H9 (cell line): Measurements from ENCODE around the gene NLRP1. TPM values are rescaled to one million over a fixed set of nuclear protein-coding genes. Genes with fewer than 3 reads are reported as not detected.

ENCODE experiments used
- DNase-seq: peaks from one replicate; pipeline ENCODE4 v3.0.0-alpha.2; 2017
- H2AFZ ChIP-seq: one replicate; pipeline ENCODE4 v1.6.1; 2013; ENCODE audit warnings: mild to moderate bottlenecking, low read length, control low read depth, moderate library complexity
- H2AK5ac ChIP-seq: 2 replicates; pipeline ENCODE4 v1.6.1; 2013; ENCODE audit warnings: low read length, control low read depth, mixed read lengths; ENCODE audit not compliant: insufficient read length
- H2BK120ac ChIP-seq: one replicate; pipeline ENCODE4 v1.6.1; 2013; ENCODE audit warnings: low read depth, mild to moderate bottlenecking, low read length, control low read depth, inconsistent platforms; ENCODE audit not compliant: poor library complexity, severe bottlenecking
- H2BK12ac ChIP-seq: 2 replicates; pipeline ENCODE4 v1.6.1; 2013; ENCODE audit warnings: low read length, control low read depth, mixed read lengths, low read depth; ENCODE audit not compliant: insufficient read length
- H2BK15ac ChIP-seq: 2 replicates; pipeline ENCODE4 v1.6.1; 2013; ENCODE audit warnings: low read depth, low read length, control low read depth
- H2BK20ac ChIP-seq: one replicate; pipeline ENCODE4 v1.6.1; 2013; ENCODE audit warnings: low read depth, mild to moderate bottlenecking, low read length, control low read depth, inconsistent platforms; ENCODE audit not compliant: poor library complexity, severe bottlenecking
- H2BK5ac ChIP-seq: 2 replicates; pipeline ENCODE4 v1.6.1; 2013; ENCODE audit warnings: low read length, control low read depth, mixed read lengths; ENCODE audit not compliant: insufficient read length
- H3K14ac ChIP-seq: 2 replicates; pipeline ENCODE4 v1.6.1; 2013; ENCODE audit warnings: low read length, control low read depth; ENCODE audit not compliant: insufficient read depth
- H3K18ac ChIP-seq: 2 replicates; pipeline ENCODE4 v1.6.1; 2013; ENCODE audit warnings: low read depth, mild to moderate bottlenecking, mixed read lengths, low read length, control low read depth; ENCODE audit not compliant: insufficient read length
- H3K23ac ChIP-seq: 2 replicates; pipeline ENCODE4 v1.6.1; 2013; ENCODE audit warnings: low read length, control low read depth, mixed read lengths, low read depth; ENCODE audit not compliant: insufficient read length
- H3K23me2 ChIP-seq: 2 replicates; pipeline ENCODE4 v1.6.1; 2013; ENCODE audit warnings: low read depth, mild to moderate bottlenecking, mixed read lengths, low read length, control low read depth; ENCODE audit not compliant: insufficient read length, poor library complexity, severe bottlenecking
- H3K27ac ChIP-seq: 2 replicates; pipeline ENCODE4 v1.5.1; 2013; ENCODE audit warnings: low read length, control low read depth, mixed read lengths, low read depth; ENCODE audit not compliant: insufficient read length
- H3K27me3 ChIP-seq: 2 replicates; pipeline ENCODE4 v1.6.1; 2013; ENCODE audit warnings: low read length, control low read depth, inconsistent platforms; ENCODE audit not compliant: insufficient read depth
- H3K4ac ChIP-seq: 2 replicates; pipeline ENCODE4 v1.6.1; 2013; ENCODE audit warnings: low read depth, mild to moderate bottlenecking, control low read depth, inconsistent platforms, low read length, moderate library complexity
- H3K4me1 ChIP-seq: 2 replicates; pipeline ENCODE4 v1.6.1; 2013; ENCODE audit warnings: low read length, control low read depth, inconsistent platforms; ENCODE audit not compliant: insufficient read depth
- H3K4me2 ChIP-seq: 2 replicates; pipeline ENCODE4 v1.6.1; 2013; ENCODE audit warnings: low read length, control low read depth, mixed read lengths; ENCODE audit not compliant: insufficient read length, insufficient read depth
- H3K56ac ChIP-seq: 2 replicates; pipeline ENCODE4 v1.6.1; 2013; ENCODE audit warnings: low read depth, mild to moderate bottlenecking, mixed read lengths, low read length, control low read depth; ENCODE audit not compliant: insufficient read length
- H3K79me1 ChIP-seq: 2 replicates; pipeline ENCODE4 v1.6.1; 2013; ENCODE audit warnings: low read depth, mild to moderate bottlenecking, moderate library complexity, low read length, control low read depth, inconsistent platforms; ENCODE audit not compliant: insufficient read depth, poor library complexity, severe bottlenecking
- H3K79me2 ChIP-seq: 2 replicates; pipeline ENCODE4 v1.6.1; 2013; ENCODE audit warnings: low read length, control low read depth, inconsistent platforms; ENCODE audit not compliant: insufficient read depth
- H3K9ac ChIP-seq: 2 replicates; pipeline ENCODE4 v1.6.1; 2013; ENCODE audit warnings: low read length, control low read depth, mixed read lengths; ENCODE audit not compliant: insufficient read length; ENCODE audit errors: extremely low read depth
- H3K9me3 ChIP-seq: one replicate; pipeline ENCODE4 v1.6.1; 2013; ENCODE audit warnings: low read depth, low read length, inconsistent platforms; ENCODE audit not compliant: control insufficient read depth
- H3T11ph ChIP-seq: one replicate; pipeline ENCODE4 v1.6.1; 2013; ENCODE audit warnings: mild to moderate bottlenecking, low read length, control low read depth, inconsistent platforms
- H4K20me1 ChIP-seq: one replicate; pipeline ENCODE4 v1.6.1; 2013; ENCODE audit not compliant: control insufficient read depth, insufficient read length, insufficient read depth
- H4K5ac ChIP-seq: 2 replicates; pipeline ENCODE4 v1.6.1; 2013; ENCODE audit warnings: low read depth, mild to moderate bottlenecking, mixed read lengths, low read length, control low read depth; ENCODE audit not compliant: insufficient read length
- H4K8ac ChIP-seq: replicated peaks from 2 replicates; pipeline ENCODE4 v1.6.1; 2013; ENCODE audit warnings: low read length, control low read depth, mixed read lengths, low read depth; ENCODE audit not compliant: insufficient read length
- H4K91ac ChIP-seq: 2 replicates; pipeline ENCODE4 v1.6.1; 2013; ENCODE audit warnings: low read depth, mild to moderate bottlenecking, moderate library complexity, mixed read lengths, low read length, control low read depth; ENCODE audit not compliant: insufficient read length
- H3K27ac Mint-ChIP-seq, 3 experiments: 2 replicates in 2 of 3; 3 replicates in 1 of 3; pipeline ENCODE4 v1.8.0; 2020 to 2021; ENCODE audit warnings: mixed read lengths in 3 of 3, mild to moderate bottlenecking in 1 of 3, moderate library complexity in 1 of 3
- H3K27me3 Mint-ChIP-seq: 2 replicates; pipeline ENCODE4 v1.8.0; 2021; ENCODE audit warnings: low read depth, mild to moderate bottlenecking, moderate library complexity, mixed read lengths
- H3K36me3 Mint-ChIP-seq, 3 experiments: 2 replicates in 2 of 3; 3 replicates in 1 of 3; pipeline ENCODE4 v1.8.0; 2020 to 2021; ENCODE audit warnings: low read depth in 3 of 3, mixed read lengths in 3 of 3; ENCODE audit not compliant: insufficient read depth in 1 of 3
- H3K4me1 Mint-ChIP-seq, 2 experiments: 2 replicates each; pipeline ENCODE4 v1.8.0; 2020; ENCODE audit warnings: mixed read lengths in 2 of 2
- H3K4me3 Mint-ChIP-seq, 2 experiments: 2 replicates in 1 of 2; 3 replicates in 1 of 2; pipeline ENCODE4 v1.8.0; 2020 to 2021; ENCODE audit warnings: mild to moderate bottlenecking in 2 of 2, mixed read lengths in 2 of 2, moderate library complexity in 1 of 2
- H3K9me3 Mint-ChIP-seq, 2 experiments: 2 replicates in 1 of 2; 3 replicates in 1 of 2; pipeline ENCODE4 v1.8.0; 2020; ENCODE audit warnings: mild to moderate bottlenecking in 2 of 2, mixed read lengths in 2 of 2, moderate library complexity in 1 of 2
- CTCF ChIP-seq: fragments of 200-600 bp; sonication (generic); conservative IDR thresholded peaks from 3 replicates; pipeline ENCODE4 v1.8.0; 2021; ENCODE audit warnings: antibody characterized with exemption, mild to moderate bottlenecking
- WGBS: extraction: QIAGEN DNeasy Blood & Tissue Kit; methylation state at CpG from one replicate; pipeline ENCODE4 v1.1.7; 2013; ENCODE audit warnings: missing lambda C conversion rate, low lambda C conversion rate, mixed read lengths; ENCODE audit not compliant: insufficient read length; ENCODE audit errors: extremely low coverage; 5-methylcytosine and 5-hydroxymethylcytosine counted together
- total RNA-seq: library from RNA; stranded (reverse); gene quantifications from 2 replicates; pipeline ENCODE4 v1.2.1, GENCODE V29; 2021

NLRP1 gene
- total RNA-seq, 1 experiment from 2014 or later: 12.1 TPM

DNA sequence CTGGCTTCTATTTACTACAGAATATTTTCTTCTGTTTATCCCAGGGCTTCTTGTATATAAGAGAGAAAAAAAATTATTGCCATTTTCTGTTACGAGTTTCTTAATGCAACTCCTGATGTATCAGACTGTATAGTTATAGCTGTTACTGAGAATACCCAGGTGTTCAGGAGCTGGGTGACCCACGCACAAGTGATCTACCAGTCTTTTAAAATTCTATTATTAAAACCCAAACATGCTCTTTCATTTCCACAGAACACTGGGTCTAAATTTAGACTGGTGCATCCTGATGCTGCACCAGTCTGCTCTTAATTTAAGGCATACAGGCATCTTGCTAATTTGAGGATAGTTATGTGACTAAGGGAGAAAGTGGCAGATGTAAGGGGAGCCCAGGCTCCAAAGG is 31.2 kb upstream of the NLRP1 start:
- no peak for TF ChIP-seq CTCF
- Mint-ChIP-seq H3K9me3 (no peaks in the 10 kb centered on the region), H3K36me3 (no peaks in the 10 kb centered on the region), H3K27me3 (no peaks in the 10 kb centered on the region), H3K4me3 (no peak overlapping the region), H3K4me1 (no peaks in the 10 kb centered on the region), H3K27ac (no peak overlapping the region)
- Histone ChIP-seq H3K56ac (no peak overlapping the region), H3K14ac (no peak overlapping the region), H2BK120ac (no peak overlapping the region), H4K20me1 (no peaks in the 10 kb centered on the region), H4K91ac (no peak overlapping the region), H3K27me3 (no peaks in the 10 kb centered on the region), H3K9me3 (no peaks in the 10 kb centered on the region), H3K79me2 (no peaks in the 10 kb centered on the region), H2AK5ac (no peak overlapping the region), H4K5ac (no peak overlapping the region), H3K27ac (no peak overlapping the region), H2BK15ac (no peak overlapping the region), H2AFZ (no peak overlapping the region), H3K4me2 (no peak overlapping the region), H2BK5ac (no peak overlapping the region), H3K4me1 (no peaks in the 10 kb centered on the region), H2BK12ac (no peak overlapping the region), H3K9ac (no peak overlapping the region), H4K8ac (no peak overlapping the region), H3K79me1 (no peaks in the 10 kb centered on the region), H3K23ac (no peak overlapping the region), H3T11ph (no peak overlapping the region), H2BK20ac (no peak overlapping the region), H3K4ac (no peak overlapping the region), H3K23me2 (no peaks in the 10 kb centered on the region), H3K18ac (no peak overlapping the region)
- no CpG with 5 or more reads among the region's 2 CpGs for WGBS
- no peak for DNase-seq
